ENCODE data around the gene PAOX. TPM values are rescaled to one million over a fixed set of nuclear protein-coding genes. Genes with fewer than 3 reads are reported as not detected.

Gene PAOX
- total and polyA plus RNA-seq, 9 of the 15 experiments (the other 6 are each of a cell fraction or from before 2014, with no cell fraction given): 0.80 to 6.4 (median 2.6) TPM

DNA sequence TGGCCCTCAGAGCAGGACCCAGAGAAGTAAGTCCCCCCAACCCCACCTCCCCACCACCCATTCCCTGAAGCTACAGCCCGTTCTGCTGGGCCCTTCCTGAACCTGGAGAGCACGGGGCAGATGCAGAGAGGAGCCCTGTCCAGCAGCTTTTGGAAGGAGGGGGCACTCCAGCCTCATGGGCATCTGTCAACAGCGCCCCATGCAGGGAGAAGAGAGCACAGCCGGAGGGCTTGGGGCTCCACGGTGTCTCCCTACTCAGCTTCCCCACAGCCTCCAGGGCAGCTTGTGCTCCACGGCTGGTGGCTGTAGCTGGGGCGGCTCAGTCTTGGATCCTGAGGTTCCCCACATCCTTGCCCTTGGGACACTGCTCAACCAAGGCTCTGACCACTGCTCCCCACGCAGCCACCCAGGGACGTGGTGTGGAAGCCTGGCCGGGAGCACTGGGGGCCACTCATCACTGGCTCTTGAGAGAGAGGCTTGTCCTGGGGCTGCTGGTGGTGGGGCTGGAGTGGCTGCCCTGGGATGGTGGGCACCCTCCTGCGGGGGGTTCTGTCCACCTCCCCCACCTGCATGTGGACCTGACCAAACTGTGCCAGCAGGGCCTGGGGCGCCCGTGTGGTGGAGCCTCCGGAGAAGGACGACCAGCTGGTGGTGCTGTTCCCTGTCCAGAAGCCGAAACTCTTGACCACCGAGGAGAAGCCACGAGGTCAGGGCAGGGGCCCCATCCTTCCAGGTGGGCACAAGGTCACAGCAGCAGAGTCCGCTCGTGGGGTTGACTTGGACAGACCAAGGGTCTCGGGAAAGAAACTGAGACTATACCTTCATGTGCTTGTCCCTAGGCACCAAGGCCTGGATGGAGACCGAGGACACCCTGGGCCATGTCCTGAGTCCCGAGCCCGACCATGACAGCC, 27.4 kb upstream of the PAOX start:
- CTCF ChIA-PET (ENCODE audit: low intra/inter-chr PET ratio): no interaction called here
- intact Hi-C loops (cut with micrococcal nuclease): no loop called here
- DNase-seq (ENCODE audit: extremely low read depth in 1 of 4, low spot score in 3 of 4) (peak in 1 of 4 experiments; percentile 32), ATAC-seq (peak; percentile 72), FAIRE-seq (no peak)
- peaks cover 0 to 65% of the 10 kb centered on the region in 2 experiments; a peak in 3 of 5 replicates for H3K4me1 ChIP-seq (replicated peaks in 1 of 2; ENCODE audit: control insufficient read depth in 2 of 2, insufficient read depth in 2 of 2, low read length in 2 of 2)
- H3K4me2 ChIP-seq (ENCODE audit: insufficient read depth, low read length): no peak overlapping the region
- H3K4me3 ChIP-seq: no peak overlapping the region
- WGBS (ENCODE audit: insufficient coverage, low coverage, missing lambda C conversion rate): 46% methylated on average over 13 of the region's 24 CpGs
- peaks cover 5% of the 10 kb centered on the region for H3K79me2 ChIP-seq (ENCODE audit: control insufficient read depth, insufficient read depth, low read length)
- in situ Hi-C loops (cut with MboI): no loop called here
- no peak overlapping the region for H3K27ac ChIP-seq (ENCODE audit: extremely low read depth, low read depth, low read length)
- no peaks in the 10 kb centered on the region for H3K9me1 ChIP-seq (ENCODE audit: control insufficient read depth, insufficient read depth, low read length)
- H4K20me1 ChIP-seq (replicated peaks; ENCODE audit: control insufficient read depth, insufficient read depth, low read length): no peaks in the 10 kb centered on the region
- no peak overlapping the region for H2AFZ ChIP-seq (ENCODE audit: low read depth, low read length)
- peaks cover 12% of the 10 kb centered on the region; the same call in 1 of the 3 replicates for H3K36me3 ChIP-seq (ENCODE audit: control insufficient read depth, insufficient read depth, low read length)
- H3K27me3 ChIP-seq (ENCODE audit: control insufficient read depth in 2 of 2, insufficient read depth in 2 of 2, low read length in 2 of 2): no peaks in the 10 kb centered on the region; a peak in 1 of 5 replicates
- no peak overlapping the region; a peak in 1 of 4 replicates for H3K9ac ChIP-seq (ENCODE audit: insufficient read depth in 1 of 2, low read depth in 2 of 2, low read length in 2 of 2)
- POLR2A ChIA-PET: interaction anchor here (0.5 to 1.0 kb wide), 4 partner anchors 15 to 307 kb away, joined by 3 to 4 read pairs (median 3); partner anchors contain the start of gene CALY
- BruUV-seq (replicated peaks): no TSS peak
- H3K9me3 ChIP-seq (replicated peaks; ENCODE audit: control insufficient read depth, insufficient read depth, low read depth, low read length): no peaks in the 10 kb centered on the region
- no peak for TF ChIP-seq PTTG1 (tag; IDR thresholded peaks at IDR 0.05; ENCODE audit: low read depth)
- TF ChIP-seq, protein P1, sequence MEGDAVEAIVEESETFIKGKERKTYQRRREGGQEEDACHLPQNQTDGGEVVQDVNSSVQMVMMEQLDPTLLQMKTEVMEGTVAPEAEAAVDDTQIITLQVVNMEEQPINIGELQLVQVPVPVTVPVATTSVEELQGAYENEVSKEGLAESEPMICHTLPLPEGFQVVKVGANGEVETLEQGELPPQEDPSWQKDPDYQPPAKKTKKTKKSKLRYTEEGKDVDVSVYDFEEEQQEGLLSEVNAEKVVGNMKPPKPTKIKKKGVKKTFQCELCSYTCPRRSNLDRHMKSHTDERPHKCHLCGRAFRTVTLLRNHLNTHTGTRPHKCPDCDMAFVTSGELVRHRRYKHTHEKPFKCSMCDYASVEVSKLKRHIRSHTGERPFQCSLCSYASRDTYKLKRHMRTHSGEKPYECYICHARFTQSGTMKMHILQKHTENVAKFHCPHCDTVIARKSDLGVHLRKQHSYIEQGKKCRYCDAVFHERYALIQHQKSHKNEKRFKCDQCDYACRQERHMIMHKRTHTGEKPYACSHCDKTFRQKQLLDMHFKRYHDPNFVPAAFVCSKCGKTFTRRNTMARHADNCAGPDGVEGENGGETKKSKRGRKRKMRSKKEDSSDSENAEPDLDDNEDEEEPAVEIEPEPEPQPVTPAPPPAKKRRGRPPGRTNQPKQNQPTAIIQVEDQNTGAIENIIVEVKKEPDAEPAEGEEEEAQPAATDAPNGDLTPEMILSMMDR (IDR thresholded peaks at IDR 0.05 in 2 of 3, conservative IDR thresholded peaks at IDR 0.05 in 1 of 3; ENCODE audit: insufficient read depth in 2 of 3, low read depth in 1 of 3, low read length in 3 of 3): peak; percentile 22 to 47 (median 42); a peak in 4 of 6 replicates
- TF ChIP-seq TCFL5 (CRISPR knock-in tag; conservative IDR thresholded peaks at IDR 0.05): no peak
- TF ChIP-seq SLC30A9 (CRISPR knock-in tag; IDR thresholded peaks at IDR 0.05): no peak
- TF ChIP-seq ZNF79 (CRISPR knock-in tag; IDR thresholded peaks at IDR 0.05; ENCODE audit: low read depth): no peak
- no peak for TF ChIP-seq FOXA1 (IDR thresholded peaks at IDR 0.05; ENCODE audit: borderline replicate concordance)
- no peak for TF ChIP-seq PPARD (CRISPR knock-in tag; IDR thresholded peaks at IDR 0.05)
- no peak for TF ChIP-seq ETV6 (IDR thresholded peaks at IDR 0.05; ENCODE audit: borderline replicate concordance in 1 of 2, low read depth in 2 of 2, low read length in 1 of 2)
- no peak for TF ChIP-seq ETV6 (CRISPR knock-in tag; IDR thresholded peaks at IDR 0.05; ENCODE audit: borderline replicate concordance)
- no peak for TF ChIP-seq ARNT (IDR thresholded peaks at IDR 0.05)
- no peak for TF ChIP-seq MECOM (CRISPR knock-in tag; IDR thresholded peaks at IDR 0.05)
- no peak for TF ChIP-seq EHMT2 (IDR thresholded peaks at IDR 0.05)
- TF ChIP-seq ZNF436 (CRISPR knock-in tag; IDR thresholded peaks at IDR 0.05): no peak
- no peak for TF ChIP-seq MNT (conservative IDR thresholded peaks at IDR 0.05)

All from K562 (cell line).